ENCODE results near the gene PIK3CG.
"Not testable (repeated sequence)": the region's sequence is repeated elsewhere in the genome, so short reads cannot be mapped to it uniquely, and the experiment has no call there.

PIK3CG gene

DNA sequence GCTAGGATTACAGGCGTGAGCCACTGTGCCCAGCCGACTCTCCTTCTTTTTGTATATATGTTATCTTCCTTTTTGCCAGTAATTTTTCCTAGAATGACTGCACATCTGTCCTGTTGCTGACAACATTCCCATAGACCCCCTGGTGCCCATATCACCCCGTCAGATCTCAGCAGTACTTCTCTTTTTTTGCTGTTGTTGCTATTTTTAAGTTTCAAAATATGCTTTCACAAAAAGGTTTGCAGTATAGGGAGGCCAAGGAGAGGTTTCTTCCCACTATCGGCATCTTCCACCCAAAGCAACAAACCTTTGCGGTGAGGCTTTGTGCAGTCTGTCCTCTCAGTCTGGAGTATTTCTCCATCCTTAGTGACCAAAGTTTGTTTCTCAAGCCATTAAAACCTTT lies 23.1 kb downstream of the PIK3CG start:
- no peak for DNase-seq

DNA sequence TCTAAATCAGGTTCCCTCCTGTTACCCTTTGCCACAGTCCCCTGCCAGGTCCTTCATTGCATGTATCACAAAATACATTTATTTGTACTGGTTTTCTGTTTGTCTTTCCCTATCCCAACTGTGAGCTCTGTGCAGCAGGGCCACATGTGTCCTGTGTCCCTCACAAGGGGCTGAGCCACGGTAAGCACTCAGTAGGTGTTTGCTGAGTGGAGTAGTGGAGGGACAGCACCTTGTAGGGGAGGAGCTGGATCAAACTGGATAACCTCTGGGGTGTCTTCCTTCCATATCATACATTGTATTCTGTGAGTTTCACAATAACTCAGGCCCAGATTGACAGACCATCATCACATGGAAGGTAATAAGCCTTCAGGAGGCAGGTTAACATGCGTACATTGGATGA lies 25.9 kb downstream of the PIK3CG start:
- no peak for DNase-seq

GRCh38 chr7:106891548-106892410 lies 26.7 kb downstream of the PIK3CG start:
- no peak for DNase-seq

DNA sequence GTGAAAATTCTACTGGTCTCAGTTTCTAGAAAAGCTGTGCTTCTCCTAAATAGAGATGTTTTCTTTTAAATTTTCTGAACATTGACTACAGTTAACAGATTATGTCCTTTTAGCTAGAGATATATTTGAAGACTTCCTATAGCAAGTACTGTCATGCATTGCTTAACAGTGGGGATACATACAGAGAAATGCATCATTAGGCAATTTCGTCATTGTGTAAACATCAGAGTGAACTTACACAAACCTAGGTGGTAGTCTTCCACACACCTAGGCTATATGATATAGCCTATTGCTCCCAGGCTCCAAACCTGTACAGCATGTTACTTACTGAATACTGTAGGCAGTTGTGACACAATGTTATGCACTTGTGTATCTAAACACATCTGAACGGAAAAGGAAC lies 28.5 kb downstream of the PIK3CG start:
- DNase-seq: no peak

GRCh38 chr7:106895246-106895864 lies 30.3 kb downstream of the PIK3CG start:
- DNase-seq: no peak

DNA sequence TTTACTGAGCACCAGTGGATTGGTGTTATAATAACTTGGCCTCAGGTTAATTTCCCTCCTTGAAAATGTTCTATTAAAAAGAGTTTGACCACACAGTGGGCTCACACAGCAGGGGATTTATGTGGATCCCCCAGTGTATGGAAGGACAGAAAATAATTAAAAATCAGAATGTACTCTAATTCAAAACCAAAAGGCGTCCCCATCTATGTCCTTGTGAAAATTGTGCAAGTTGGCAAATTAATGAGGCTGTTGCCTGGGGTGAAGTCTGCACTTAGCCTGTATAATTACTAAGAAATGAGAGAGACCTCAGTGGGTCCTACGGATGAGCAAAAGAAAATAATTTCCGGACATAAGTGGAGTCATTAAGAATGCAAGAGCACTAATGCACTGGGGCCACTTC lies 31.1 kb downstream of the PIK3CG start:
- no peak for DNase-seq

- DNase-seq: not testable (repeated sequence)
Measured at GRCh38 chr7:106897553-106897952, 32.5 kb downstream of the PIK3CG start.

GRCh38 chr7:106898967-106899366 lies 33.9 kb downstream of the PIK3CG start:
- not testable (repeated sequence) for DNase-seq

- DNase-seq: no peak
Measured at GRCh38 chr7:106901828-106902441, 36.9 kb downstream of the PIK3CG start.

DNA sequence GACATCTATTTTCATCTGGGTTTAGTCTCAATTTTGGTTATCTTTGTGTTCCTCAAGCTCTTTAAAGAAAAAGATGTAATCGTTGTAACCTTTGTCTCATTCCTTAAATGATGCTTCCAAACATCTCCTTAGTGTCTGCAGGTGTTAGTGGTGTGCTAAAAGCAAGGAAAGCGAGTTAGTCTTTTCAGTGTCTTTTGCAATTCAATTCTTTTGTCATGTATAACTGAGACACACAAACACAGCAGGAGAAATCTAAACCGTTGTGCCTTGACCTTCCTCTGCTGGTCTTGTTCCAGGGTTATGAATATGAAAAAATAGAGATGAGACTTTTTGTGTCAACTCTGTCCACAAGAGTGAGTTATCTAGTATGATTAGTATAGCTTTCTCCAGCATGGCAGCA lies 40.7 kb downstream of the PIK3CG start:
- no peak for DNase-seq

- DNase-seq: no peak
Measured at GRCh38 chr7:106911959-106912358, 46.9 kb downstream of the PIK3CG start.

DNA sequence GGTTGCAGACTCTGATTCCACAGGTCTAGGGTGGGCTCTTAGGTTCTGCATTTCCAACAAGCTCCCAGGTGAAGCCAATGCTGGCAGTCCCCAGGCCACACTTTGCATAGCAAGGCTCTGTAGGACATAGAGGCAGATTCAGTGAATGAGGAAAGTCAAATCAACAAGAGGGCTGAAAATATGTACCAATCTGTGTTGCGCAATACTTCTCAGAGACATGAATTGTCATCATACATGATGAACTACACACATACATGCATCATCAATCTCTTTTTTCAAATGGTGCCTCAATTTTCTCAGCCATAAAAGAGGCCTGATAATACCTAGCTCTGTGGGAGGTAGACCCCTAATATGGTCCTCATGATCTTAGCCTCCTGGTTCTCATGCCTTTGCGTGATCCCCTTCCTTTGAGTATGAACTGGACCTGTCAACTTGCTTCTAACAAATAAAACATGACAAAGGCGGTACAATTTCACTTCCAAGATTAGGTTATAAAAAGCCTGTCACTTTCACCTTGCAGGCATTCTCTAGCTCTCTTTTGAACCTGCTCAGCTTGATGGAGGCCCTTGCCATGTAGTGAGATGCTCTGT lies 49.0 kb downstream of the PIK3CG start:
- no peak for DNase-seq

GRCh38 chr7:106915407-106915806 lies 50.3 kb downstream of the PIK3CG start:
- no peak for DNase-seq

DNA sequence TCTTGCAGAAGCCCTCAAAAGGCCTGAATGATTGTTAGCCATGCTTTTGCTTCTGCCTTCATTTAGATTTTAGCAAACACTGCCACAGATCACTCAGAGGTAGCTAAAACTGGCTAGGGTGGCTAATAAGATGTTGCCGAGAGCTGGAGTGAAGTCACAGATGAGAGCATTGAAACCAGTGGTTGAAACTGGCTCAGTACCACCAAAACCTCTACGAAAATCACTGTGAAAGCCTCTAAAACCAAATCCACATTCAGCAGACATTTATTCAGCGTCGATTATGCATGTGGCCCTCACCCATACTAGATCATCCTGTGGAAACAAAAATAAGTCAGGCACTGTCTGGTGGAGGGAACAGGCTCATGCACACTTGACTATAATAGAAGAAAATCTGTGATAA lies 50.8 kb downstream of the PIK3CG start:
- DNase-seq: no peak

DNA sequence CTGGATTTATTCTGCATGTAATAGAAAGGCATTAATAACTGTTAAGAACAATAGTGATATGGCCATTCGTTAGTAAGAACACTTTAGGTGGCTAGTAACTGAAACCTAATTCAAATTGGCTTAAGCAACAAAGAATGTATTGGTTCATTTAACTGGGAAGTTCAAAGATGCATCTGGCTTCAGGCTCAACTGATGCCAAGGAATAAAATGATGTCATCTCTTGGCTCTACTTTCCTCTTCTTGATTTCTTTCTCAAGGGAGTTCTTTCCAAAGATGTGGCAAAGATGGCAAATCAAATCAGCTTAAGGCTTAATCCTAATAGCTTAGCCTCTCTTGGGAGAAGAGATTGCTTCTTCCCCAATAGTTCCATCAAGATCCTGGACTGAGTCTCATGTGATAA lies 51.6 kb downstream of the PIK3CG start:
- DNase-seq: no peak

- DNase-seq: no peak
Measured at GRCh38 chr7:106918991-106919390, 53.9 kb downstream of the PIK3CG start.

GRCh38 chr7:106924468-106924867 lies 59.4 kb downstream of the PIK3CG start:
- not testable (repeated sequence) for DNase-seq

GRCh38 chr7:106926892-106927291 lies 61.8 kb downstream of the PIK3CG start:
- no peak for DNase-seq

GRCh38 chr7:106927536-106927935 lies 62.5 kb downstream of the PIK3CG start:
- no peak for DNase-seq

GRCh38 chr7:106929616-106930015 lies 64.5 kb downstream of the PIK3CG start:
- DNase-seq: not testable (repeated sequence)

DNA sequence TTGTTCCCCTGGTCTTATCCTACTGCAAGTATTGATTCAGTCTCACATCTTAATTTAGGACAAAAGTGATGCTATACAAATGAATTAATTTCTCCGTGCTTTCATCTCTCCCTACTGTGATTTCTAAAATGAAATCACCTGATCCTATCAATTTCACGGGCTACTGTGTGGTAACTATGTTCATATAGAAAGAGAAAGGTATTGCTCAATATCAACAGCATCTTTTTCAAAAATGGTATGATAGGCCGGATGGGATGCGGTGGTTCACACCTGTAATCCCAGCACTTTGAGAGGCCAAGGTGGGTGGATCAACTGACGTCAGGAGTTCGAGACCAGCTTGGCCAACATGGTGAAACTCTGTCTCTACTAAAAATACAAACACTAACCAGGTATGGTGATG lies 71.2 kb downstream of the PIK3CG start:
- DNase-seq: no peak

- DNase-seq: not testable (repeated sequence)
Measured at GRCh38 chr7:106938122-106938521, 73.0 kb downstream of the PIK3CG start.

- no peak for DNase-seq
Measured at GRCh38 chr7:106938803-106939202, 73.7 kb downstream of the PIK3CG start.
